HG03196 (cell line): ENCODE data around the gene MEST.
"Not testable (repeated sequence)": the region's sequence is repeated elsewhere in the genome, so short reads cannot be mapped to it uniquely, and the experiment has no call there.

ENCODE experiments used
- ATAC-seq: cut with Tn5 transposase; IDR thresholded peaks from one replicate; pipeline ENCODE4 v1.9.1; 2021; ENCODE audit not compliant: unreplicated experiment

The MEST gene

GRCh38 chr7:130491841-130492522 is at the start of gene MEST:
Gene MEST (plus strand): TSS chr7:130492085. CDS start chr7:130492314, 229 bp downstream.
- no peak for ATAC-seq

- no peak for ATAC-seq
These were observed 49.3 kb upstream of the MEST start for GRCh38 chr7:130442601-130443000.

GRCh38 chr7:130444234-130444633 is 47.7 kb upstream of the MEST start:
- ATAC-seq: no peak

GRCh38 chr7:130444751-130445407 is 47.0 kb upstream of the MEST start:
- no peak for ATAC-seq

GRCh38 chr7:130446259-130446658 is 45.6 kb upstream of the MEST start:
- no peak for ATAC-seq

- not testable (repeated sequence) for ATAC-seq
These were observed 40.5 kb upstream of the MEST start for GRCh38 chr7:130451344-130451743.

GRCh38 chr7:130452951-130453350 is 38.9 kb upstream of the MEST start:
- no peak for ATAC-seq

- no peak for ATAC-seq
These were observed 36.9 kb upstream of the MEST start for GRCh38 chr7:130454959-130455358.

- ATAC-seq: no peak
These were observed 33.6 kb upstream of the MEST start for GRCh38 chr7:130458257-130458656.

- ATAC-seq: no peak
These were observed 30.6 kb upstream of the MEST start for GRCh38 chr7:130461272-130461671.

GRCh38 chr7:130463553-130464434 is 28.1 kb upstream of the MEST start:
- ATAC-seq: no peak

- no peak for ATAC-seq
These were observed 23.3 kb upstream of the MEST start for GRCh38 chr7:130468612-130469011.

- ATAC-seq: no peak
These were observed 19.9 kb upstream of the MEST start for GRCh38 chr7:130471974-130472373.

GRCh38 chr7:130473289-130473688 is 18.6 kb upstream of the MEST start:
- ATAC-seq: no peak

- no peak for ATAC-seq
These were observed 18.0 kb upstream of the MEST start for GRCh38 chr7:130473876-130474275.

GRCh38 chr7:130475776-130476175 is 16.1 kb upstream of the MEST start:
- ATAC-seq: no peak

- ATAC-seq: peak; percentile 89
These were observed 15.4 kb upstream of the MEST start for GRCh38 chr7:130476297-130477150.

GRCh38 chr7:130478991-130479390 is 12.9 kb upstream of the MEST start:
- ATAC-seq: no peak

- no peak for ATAC-seq
These were observed 12.0 kb upstream of the MEST start for GRCh38 chr7:130479716-130480400.

GRCh38 chr7:130481898-130482297 is 10.0 kb upstream of the MEST start:
- no peak for ATAC-seq
